Measurements from ENCODE around the gene SNTB2.

GRCh38 chr16:69166221-69166833 is 20.6 kb upstream of the SNTB2 start:
- TF ChIP-seq POLR2A (IDR thresholded peaks at IDR 0.05) (no peak), CTCF (IDR thresholded peaks at IDR 0.05) (no peak), EP300 (IDR thresholded peaks at IDR 0.05) (no peak)
